PFSK-1 (cell line): ENCODE measurements around the gene SPEF1.

Source experiments
- FOXP2 ChIP-seq: optimal IDR thresholded peaks from 2 replicates; pipeline ENCODE3; 2011; ENCODE audit warnings: borderline replicate concordance, control low read depth, inconsistent platforms; ENCODE audit not compliant: insufficient read depth; ENCODE audit errors: extremely low read length, extremely low read depth
- POLR2AphosphoS5 ChIP-seq: IDR thresholded peaks from 2 replicates; pipeline ENCODE4 v1.6.1; 2012; ENCODE audit warnings: low read depth, mild to moderate bottlenecking, control low read depth, low read length, moderate library complexity
- SIN3A ChIP-seq: IDR thresholded peaks from 2 replicates; pipeline ENCODE4 v1.6.1; 2012; ENCODE audit warnings: mild to moderate bottlenecking, low read length, moderate library complexity, borderline replicate concordance; ENCODE audit not compliant: insufficient read depth
- TAF1 ChIP-seq: IDR thresholded peaks from 2 replicates; pipeline ENCODE4 v1.6.1; 2012; ENCODE audit warnings: low read length, control low read depth, borderline replicate concordance; ENCODE audit not compliant: insufficient read depth
- TF ChIP-seq, protein P1 (sequence below), 2 experiments: IDR thresholded peaks; 2 replicates each; pipeline versions ENCODE4 v1.6.1 to v1.8.0; 2011 to 2012; ENCODE audit warnings: low read depth in 2 of 2, low read length in 2 of 2, control low read depth in 1 of 2, inconsistent platforms in 1 of 2, mild to moderate bottlenecking in 1 of 2, moderate library complexity in 1 of 2; ENCODE audit not compliant: insufficient read depth in 1 of 2

The SPEF1 gene

GRCh38 chr20:3819411-3820047 is 38.3 kb upstream of the SPEF1 start:
- TF ChIP-seq, protein P1, sequence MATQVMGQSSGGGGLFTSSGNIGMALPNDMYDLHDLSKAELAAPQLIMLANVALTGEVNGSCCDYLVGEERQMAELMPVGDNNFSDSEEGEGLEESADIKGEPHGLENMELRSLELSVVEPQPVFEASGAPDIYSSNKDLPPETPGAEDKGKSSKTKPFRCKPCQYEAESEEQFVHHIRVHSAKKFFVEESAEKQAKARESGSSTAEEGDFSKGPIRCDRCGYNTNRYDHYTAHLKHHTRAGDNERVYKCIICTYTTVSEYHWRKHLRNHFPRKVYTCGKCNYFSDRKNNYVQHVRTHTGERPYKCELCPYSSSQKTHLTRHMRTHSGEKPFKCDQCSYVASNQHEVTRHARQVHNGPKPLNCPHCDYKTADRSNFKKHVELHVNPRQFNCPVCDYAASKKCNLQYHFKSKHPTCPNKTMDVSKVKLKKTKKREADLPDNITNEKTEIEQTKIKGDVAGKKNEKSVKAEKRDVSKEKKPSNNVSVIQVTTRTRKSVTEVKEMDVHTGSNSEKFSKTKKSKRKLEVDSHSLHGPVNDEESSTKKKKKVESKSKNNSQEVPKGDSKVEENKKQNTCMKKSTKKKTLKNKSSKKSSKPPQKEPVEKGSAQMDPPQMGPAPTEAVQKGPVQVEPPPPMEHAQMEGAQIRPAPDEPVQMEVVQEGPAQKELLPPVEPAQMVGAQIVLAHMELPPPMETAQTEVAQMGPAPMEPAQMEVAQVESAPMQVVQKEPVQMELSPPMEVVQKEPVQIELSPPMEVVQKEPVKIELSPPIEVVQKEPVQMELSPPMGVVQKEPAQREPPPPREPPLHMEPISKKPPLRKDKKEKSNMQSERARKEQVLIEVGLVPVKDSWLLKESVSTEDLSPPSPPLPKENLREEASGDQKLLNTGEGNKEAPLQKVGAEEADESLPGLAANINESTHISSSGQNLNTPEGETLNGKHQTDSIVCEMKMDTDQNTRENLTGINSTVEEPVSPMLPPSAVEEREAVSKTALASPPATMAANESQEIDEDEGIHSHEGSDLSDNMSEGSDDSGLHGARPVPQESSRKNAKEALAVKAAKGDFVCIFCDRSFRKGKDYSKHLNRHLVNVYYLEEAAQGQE (IDR thresholded peaks at IDR 0.05; ENCODE audit: insufficient read depth in 1 of 2, low read depth in 2 of 2, low read length in 2 of 2), result no peak
- TF ChIP-seq FOXP2 (no peak), POLR2AphosphoS5 (no peak), SIN3A (no peak), TAF1 (no peak)

- TF ChIP-seq POLR2AphosphoS5, result no peak
- TF ChIP-seq, protein P1 (IDR thresholded peaks at IDR 0.05; ENCODE audit: insufficient read depth in 1 of 2, low read depth in 2 of 2, low read length in 2 of 2), result peak; percentile 35 to 75; a peak in 2 of 4 replicates
Observed at GRCh38 chr20:3818155-3819151, 37.2 kb upstream of the SPEF1 start.

GRCh38 chr20:3815703-3816315 is 34.6 kb upstream of the SPEF1 start:
- no peak for TF ChIP-seq POLR2AphosphoS5
- TF ChIP-seq SIN3A, result no peak
- TF ChIP-seq TAF1, result no peak
- TF ChIP-seq FOXP2, result no peak
- TF ChIP-seq, protein P1 (IDR thresholded peaks at IDR 0.05; ENCODE audit: insufficient read depth in 1 of 2, low read depth in 2 of 2, low read length in 2 of 2), result no peak

DNA sequence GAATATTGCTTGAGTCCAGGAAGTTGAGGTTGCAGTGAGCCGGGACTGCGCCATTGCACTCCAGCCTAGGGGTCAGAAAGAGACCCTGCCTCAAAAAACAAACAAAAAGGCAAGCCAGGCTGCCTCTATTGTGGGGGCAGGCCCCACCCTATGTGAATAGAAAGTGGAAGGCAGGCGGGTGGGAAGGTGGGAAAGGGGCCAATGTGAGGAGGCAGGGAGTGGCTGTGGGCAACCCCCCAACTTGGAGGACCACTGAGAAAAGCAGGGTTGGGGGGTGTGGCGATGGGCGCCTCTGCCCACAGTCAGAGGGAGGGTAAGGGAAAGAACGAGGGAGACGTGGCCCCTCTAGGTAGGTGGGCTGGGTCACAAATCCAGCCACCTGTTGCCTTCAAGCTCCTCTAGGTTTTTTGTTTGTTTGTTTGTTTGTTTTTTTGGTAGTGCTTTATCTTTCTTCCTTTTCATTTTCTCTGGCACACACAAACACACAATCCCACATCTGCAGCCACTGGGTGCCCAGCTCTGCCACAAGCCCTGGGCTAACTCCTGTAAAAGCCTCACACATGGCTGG is 33.8 kb upstream of the SPEF1 start:
- TF ChIP-seq FOXP2 (no peak), SIN3A (no peak), TAF1 (no peak), POLR2AphosphoS5 (no peak)
- TF ChIP-seq, protein P1 (IDR thresholded peaks at IDR 0.05; ENCODE audit: insufficient read depth in 1 of 2, low read depth in 2 of 2, low read length in 2 of 2), result no peak
